K562 (cell line): ENCODE data around the gene PDZD8. TPM values are rescaled to one million over a fixed set of nuclear protein-coding genes. Genes with fewer than 3 reads are reported as not detected.
A peak's percentile ranks its signal among the peaks of the same experiment; 100 is the strongest.

ENCODE experiments used
- FOXM1 ChIP-seq, 2 experiments: fragments of 450-650 bp in 1 of 2; sonication (generic) in 1 of 2; formaldehyde crosslinking in 1 of 2; IDR thresholded peaks; 2 replicates each; pipeline versions ENCODE4 v1.6.1 to v1.9.0; 2017 to 2022; ENCODE audit warnings: low read depth in 2 of 2, mild to moderate bottlenecking in 2 of 2, missing genetic modification reagents in 1 of 2, moderate library complexity in 1 of 2
- HSF4 ChIP-seq: fragments of 250-450 bp; sonication (Bioruptor Pico); IDR thresholded peaks from 2 replicates; pipeline ENCODE4 v2.1.2; 2022; ENCODE audit warnings: mild to moderate bottlenecking, moderate library complexity, borderline replicate concordance
- L3MBTL2 ChIP-seq: fragments of 450-650 bp; IDR thresholded peaks from 2 replicates; pipeline ENCODE4 v1.6.1; 2016; ENCODE audit warnings: mild to moderate bottlenecking, moderate library complexity
- MBD2 ChIP-seq: sonication (generic); IDR thresholded peaks from 2 replicates; pipeline ENCODE4 v1.6.1; 2016; ENCODE audit warnings: low read depth, borderline replicate concordance
- MCM5 ChIP-seq: fragments of 450-650 bp; IDR thresholded peaks from 2 replicates; pipeline ENCODE4 v1.6.1; 2016; ENCODE audit warnings: low read depth
- NBN ChIP-seq: fragments of 450-650 bp; IDR thresholded peaks from 2 replicates; pipeline ENCODE4 v1.6.1; 2016; ENCODE audit warnings: low read depth, mild to moderate bottlenecking
- NCOR1 ChIP-seq: fragments of 450-650 bp; IDR thresholded peaks from 2 replicates; pipeline ENCODE4 v1.6.1; 2016; ENCODE audit warnings: mild to moderate bottlenecking, moderate library complexity
- POLR2AphosphoS5 ChIP-seq: IDR thresholded peaks from 2 replicates; pipeline ENCODE4 v1.6.1; 2011; ENCODE audit warnings: mild to moderate bottlenecking, low read depth, low read length, moderate library complexity; ENCODE audit not compliant: control insufficient read depth, insufficient read depth
- RBM14 ChIP-seq: fragments of 200-400 bp; formaldehyde crosslinking; IDR thresholded peaks from 2 replicates; pipeline ENCODE4 v1.6.1; 2018; ENCODE audit warnings: low read depth, mild to moderate bottlenecking, low read length, moderate library complexity, borderline replicate concordance; ENCODE audit not compliant: insufficient read depth
- RBM25 ChIP-seq: fragments of 200-400 bp; formaldehyde crosslinking; IDR thresholded peaks from 2 replicates; pipeline ENCODE4 v1.6.1; 2018; ENCODE audit warnings: low read length, low read depth, moderate library complexity; ENCODE audit not compliant: severe bottlenecking
- SOX6 ChIP-seq: fragments of 450-650 bp; IDR thresholded peaks from 2 replicates; pipeline ENCODE4 v1.6.1; 2014; ENCODE audit warnings: mild to moderate bottlenecking
- SRSF1 ChIP-seq: fragments of 200-400 bp; formaldehyde crosslinking; IDR thresholded peaks from 2 replicates; pipeline ENCODE4 v1.6.1; 2017; ENCODE audit warnings: mild to moderate bottlenecking, low read depth, low read length, moderate library complexity
- TCF7 ChIP-seq: sonication (generic); IDR thresholded peaks from 2 replicates; pipeline ENCODE4 v1.6.1; 2016; ENCODE audit warnings: antibody characterized with exemption, borderline replicate concordance
- TEAD4 ChIP-seq, 2 experiments: sonication (generic) in 1 of 2; formaldehyde crosslinking in 1 of 2; IDR thresholded peaks; 2 replicates each; pipeline versions ENCODE4 v1.6.1 to v1.8.0; 2012 to 2022; ENCODE audit warnings: borderline replicate concordance in 1 of 2, inconsistent platforms in 1 of 2, low read length in 1 of 2, mild to moderate bottlenecking in 1 of 2, missing genetic modification reagents in 1 of 2
- ZNF175 ChIP-seq: fragments of 200-800 bp; sonication (Bioruptor generic); IDR thresholded peaks from 2 replicates; pipeline ENCODE4 v1.6.1; 2016; ENCODE audit warnings: low read depth, mild to moderate bottlenecking, missing genetic modification characterization, missing compliant biosample characterization
- polyA plus RNA-seq, 8 experiments: library from polyadenylated mRNA; depleted of rRNA in 4 of 8; stranded (reverse) in 5 of 8; unstranded in 3 of 8; fragments of >200 nt; fragmentation: Nextera tagmentation in 2 of 8; fragmentation: Illumina TruSeq in 1 of 8; extraction: Ambion mirVana in 2 of 8; extraction: Trizol in 1 of 8; gene quantifications; 2 replicates each; pipeline versions ENCODE4 v1.2.1 to v1.2.3, GENCODE V29; 2011 to 2014; ENCODE audit warnings: inconsistent platforms in 1 of 8, missing spikeins in 1 of 8
- total RNA-seq, 7 experiments: library from RNA; depleted of rRNA in 6 of 7; stranded (reverse); fragments of >200 nt in 6 of 7; fragmentation: Illumina TruSeq in 2 of 7; extraction: Trizol in 2 of 7; gene quantifications; 2 replicates each; pipeline versions ENCODE4 v1.2.1 to v1.2.3, GENCODE V29; 2011 to 2021; ENCODE audit warnings: low replicate concordance in 1 of 7
- TF ChIP-seq, protein P1 (sequence below), 2 experiments: fragments of 450-650 bp; conservative IDR thresholded peaks; 2 replicates each; pipeline ENCODE4 v1.6.1; 2017; ENCODE audit warnings: mild to moderate bottlenecking in 2 of 2, moderate library complexity in 2 of 2
- TF ChIP-seq, protein P2 (sequence below): sonication (generic); formaldehyde crosslinking; IDR thresholded peaks from 2 replicates; pipeline ENCODE4 v1.8.1; 2023; ENCODE audit warnings: mild to moderate bottlenecking, missing genetic modification reagents
- TF ChIP-seq, protein P3 (sequence below): fragments of 250-450 bp; sonication (Bioruptor Pico); IDR thresholded peaks from 2 replicates; pipeline ENCODE4 v1.8.0; 2022; ENCODE audit warnings: moderate library complexity, mild to moderate bottlenecking, inconsistent platforms
- TF ChIP-seq, protein P4 (sequence below): fragments of 450-650 bp; IDR thresholded peaks from 2 replicates; pipeline ENCODE4 v1.6.1; 2017; ENCODE audit warnings: antibody characterized with exemption, mild to moderate bottlenecking
- TF ChIP-seq, protein P5 (sequence below): fragments of 450-650 bp; formaldehyde crosslinking; IDR thresholded peaks from 2 replicates; pipeline ENCODE4 v1.4.0; 2022; ENCODE audit warnings: mild to moderate bottlenecking, moderate library complexity

Gene PDZD8
- total and polyA plus RNA-seq, 9 of the 15 experiments (the other 6 are each of a cell fraction or from before 2014, with no cell fraction given) = 5.5 to 53.4 (median 36.8) TPM

DNA sequence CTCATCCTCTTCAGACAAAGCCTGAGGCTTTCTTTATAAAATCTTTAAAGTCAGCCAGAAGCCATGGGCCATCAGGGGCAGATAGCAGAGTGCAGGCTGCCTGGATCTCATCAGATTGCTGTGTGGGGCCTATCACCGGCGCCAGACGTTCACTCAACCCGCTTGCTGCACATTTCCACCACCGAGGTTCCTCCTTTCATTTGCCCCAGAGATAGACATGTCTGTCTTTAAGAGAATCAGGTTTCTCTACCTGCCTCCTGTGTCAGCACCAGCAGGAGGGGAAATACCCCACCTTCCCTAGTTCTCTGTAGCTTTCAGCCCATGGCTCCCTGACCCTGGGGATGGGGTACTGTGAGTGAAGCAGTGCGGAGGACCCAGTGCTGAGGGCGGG lies 112.3 kb downstream of the PDZD8 start (continued):
- TF ChIP-seq TEAD4 (IDR thresholded peaks at IDR 0.05; ENCODE audit: low read length) = peak; percentile 86
- TF ChIP-seq TEAD4 (CRISPR knock-in tag; IDR thresholded peaks at IDR 0.05; ENCODE audit: borderline replicate concordance) = no peak
- TF ChIP-seq TCF7 = no peak
- TF ChIP-seq, protein P1, sequence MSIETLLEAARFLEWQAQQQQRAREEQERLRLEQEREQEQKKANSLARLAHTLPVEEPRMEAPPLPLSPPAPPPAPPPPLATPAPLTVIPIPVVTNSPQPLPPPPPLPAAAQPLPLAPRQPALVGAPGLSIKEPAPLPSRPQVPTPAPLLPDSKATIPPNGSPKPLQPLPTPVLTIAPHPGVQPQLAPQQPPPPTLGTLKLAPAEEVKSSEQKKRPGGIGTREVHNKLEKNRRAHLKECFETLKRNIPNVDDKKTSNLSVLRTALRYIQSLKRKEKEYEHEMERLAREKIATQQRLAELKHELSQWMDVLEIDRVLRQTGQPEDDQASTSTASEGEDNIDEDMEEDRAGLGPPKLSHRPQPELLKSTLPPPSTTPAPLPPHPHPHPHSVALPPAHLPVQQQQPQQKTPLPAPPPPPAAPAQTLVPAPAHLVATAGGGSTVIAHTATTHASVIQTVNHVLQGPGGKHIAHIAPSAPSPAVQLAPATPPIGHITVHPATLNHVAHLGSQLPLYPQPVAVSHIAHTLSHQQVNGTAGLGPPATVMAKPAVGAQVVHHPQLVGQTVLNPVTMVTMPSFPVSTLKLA (conservative IDR thresholded peaks at IDR 0.05) = no peak
- no peak for TF ChIP-seq MCM5
- TF ChIP-seq FOXM1 (IDR thresholded peaks at IDR 0.05; ENCODE audit: low read depth) = no peak
- no peak for TF ChIP-seq FOXM1 (CRISPR knock-in tag; IDR thresholded peaks at IDR 0.05; ENCODE audit: low read depth)
- no peak for TF ChIP-seq RBM25
- no peak for TF ChIP-seq MBD2
- no peak for TF ChIP-seq RBM14
- no peak for TF ChIP-seq L3MBTL2
- TF ChIP-seq SRSF1 = no peak
- TF ChIP-seq, protein P2, sequence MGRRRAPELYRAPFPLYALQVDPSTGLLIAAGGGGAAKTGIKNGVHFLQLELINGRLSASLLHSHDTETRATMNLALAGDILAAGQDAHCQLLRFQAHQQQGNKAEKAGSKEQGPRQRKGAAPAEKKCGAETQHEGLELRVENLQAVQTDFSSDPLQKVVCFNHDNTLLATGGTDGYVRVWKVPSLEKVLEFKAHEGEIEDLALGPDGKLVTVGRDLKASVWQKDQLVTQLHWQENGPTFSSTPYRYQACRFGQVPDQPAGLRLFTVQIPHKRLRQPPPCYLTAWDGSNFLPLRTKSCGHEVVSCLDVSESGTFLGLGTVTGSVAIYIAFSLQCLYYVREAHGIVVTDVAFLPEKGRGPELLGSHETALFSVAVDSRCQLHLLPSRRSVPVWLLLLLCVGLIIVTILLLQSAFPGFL (CRISPR knock-in tag) = no peak
- TF ChIP-seq, protein P3, sequence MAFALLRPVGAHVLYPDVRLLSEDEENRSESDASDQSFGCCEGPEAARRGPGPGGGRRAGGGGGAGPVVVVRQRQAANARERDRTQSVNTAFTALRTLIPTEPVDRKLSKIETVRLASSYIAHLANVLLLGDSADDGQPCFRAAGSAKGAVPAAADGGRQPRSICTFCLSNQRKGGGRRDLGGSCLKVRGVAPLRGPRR = no peak
- no peak for TF ChIP-seq HSF4 (CRISPR knock-in tag)
- TF ChIP-seq NBN = no peak
- peak; percentile 58; the same call in 1 of the 2 replicates for TF ChIP-seq NCOR1
- no peak for TF ChIP-seq ZNF175 (CRISPR knock-in tag)
- TF ChIP-seq SOX6 = 0 out of 2 replicates have a peak, but pooled peaks have one; percentile 25
- TF ChIP-seq, protein P4, sequence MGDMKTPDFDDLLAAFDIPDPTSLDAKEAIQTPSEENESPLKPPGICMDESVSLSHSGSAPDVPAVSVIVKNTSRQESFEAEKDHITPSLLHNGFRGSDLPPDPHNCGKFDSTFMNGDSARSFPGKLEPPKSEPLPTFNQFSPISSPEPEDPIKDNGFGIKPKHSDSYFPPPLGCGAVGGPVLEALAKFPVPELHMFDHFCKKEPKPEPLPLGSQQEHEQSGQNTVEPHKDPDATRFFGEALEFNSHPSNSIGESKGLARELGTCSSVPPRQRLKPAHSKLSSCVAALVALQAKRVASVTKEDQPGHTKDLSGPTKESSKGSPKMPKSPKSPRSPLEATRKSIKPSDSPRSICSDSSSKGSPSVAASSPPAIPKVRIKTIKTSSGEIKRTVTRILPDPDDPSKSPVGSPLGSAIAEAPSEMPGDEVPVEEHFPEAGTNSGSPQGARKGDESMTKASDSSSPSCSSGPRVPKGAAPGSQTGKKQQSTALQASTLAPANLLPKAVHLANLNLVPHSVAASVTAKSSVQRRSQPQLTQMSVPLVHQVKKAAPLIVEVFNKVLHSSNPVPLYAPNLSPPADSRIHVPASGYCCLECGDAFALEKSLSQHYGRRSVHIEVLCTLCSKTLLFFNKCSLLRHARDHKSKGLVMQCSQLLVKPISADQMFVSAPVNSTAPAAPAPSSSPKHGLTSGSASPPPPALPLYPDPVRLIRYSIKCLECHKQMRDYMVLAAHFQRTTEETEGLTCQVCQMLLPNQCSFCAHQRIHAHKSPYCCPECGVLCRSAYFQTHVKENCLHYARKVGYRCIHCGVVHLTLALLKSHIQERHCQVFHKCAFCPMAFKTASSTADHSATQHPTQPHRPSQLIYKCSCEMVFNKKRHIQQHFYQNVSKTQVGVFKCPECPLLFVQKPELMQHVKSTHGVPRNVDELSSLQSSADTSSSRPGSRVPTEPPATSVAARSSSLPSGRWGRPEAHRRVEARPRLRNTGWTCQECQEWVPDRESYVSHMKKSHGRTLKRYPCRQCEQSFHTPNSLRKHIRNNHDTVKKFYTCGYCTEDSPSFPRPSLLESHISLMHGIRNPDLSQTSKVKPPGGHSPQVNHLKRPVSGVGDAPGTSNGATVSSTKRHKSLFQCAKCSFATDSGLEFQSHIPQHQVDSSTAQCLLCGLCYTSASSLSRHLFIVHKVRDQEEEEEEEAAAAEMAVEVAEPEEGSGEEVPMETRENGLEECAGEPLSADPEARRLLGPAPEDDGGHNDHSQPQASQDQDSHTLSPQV = no peak
- TF ChIP-seq POLR2AphosphoS5 = peak; percentile 46; the same call in 1 of the 2 replicates
- TF ChIP-seq, protein P5, sequence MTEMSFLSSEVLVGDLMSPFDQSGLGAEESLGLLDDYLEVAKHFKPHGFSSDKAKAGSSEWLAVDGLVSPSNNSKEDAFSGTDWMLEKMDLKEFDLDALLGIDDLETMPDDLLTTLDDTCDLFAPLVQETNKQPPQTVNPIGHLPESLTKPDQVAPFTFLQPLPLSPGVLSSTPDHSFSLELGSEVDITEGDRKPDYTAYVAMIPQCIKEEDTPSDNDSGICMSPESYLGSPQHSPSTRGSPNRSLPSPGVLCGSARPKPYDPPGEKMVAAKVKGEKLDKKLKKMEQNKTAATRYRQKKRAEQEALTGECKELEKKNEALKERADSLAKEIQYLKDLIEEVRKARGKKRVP (CRISPR knock-in tag) = no peak
